GM04504 (cell line): ENCODE measurements around the gene FAT1.
A peak's percentile ranks its signal among the peaks of the same experiment; 100 is the strongest.
"Not testable (repeated sequence)": the region's sequence is repeated elsewhere in the genome, so short reads cannot be mapped to it uniquely, and the experiment has no call there.

Experiments used
- DNase-seq: peaks from one replicate; pipeline ENCODE4 v3.0.0-alpha.2; 2012; ENCODE audit warnings: low read depth

FAT1 gene

DNA sequence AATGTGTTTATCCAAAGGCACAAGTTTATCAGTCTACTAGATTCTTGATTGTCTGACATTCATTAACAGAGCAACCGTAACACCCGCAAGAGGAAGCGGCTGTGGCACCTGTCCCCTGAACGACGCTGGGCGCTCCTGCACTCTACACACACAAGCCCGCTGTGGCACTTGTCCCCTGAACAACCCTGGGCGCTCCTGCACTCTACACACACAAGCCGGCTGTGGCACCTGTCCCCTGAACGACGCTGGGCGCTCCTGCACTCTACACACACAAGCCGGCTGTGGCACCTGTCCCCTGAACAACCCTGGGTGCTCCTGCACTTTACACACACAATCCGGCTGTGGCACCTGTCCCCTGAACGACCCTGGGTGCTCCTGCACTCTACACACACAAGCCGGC is 64.2 kb downstream of the FAT1 start:
- DNase-seq = not testable (repeated sequence)

GRCh38 chr4:186658657-186659056 is 65.0 kb downstream of the FAT1 start:
- no peak for DNase-seq

DNA sequence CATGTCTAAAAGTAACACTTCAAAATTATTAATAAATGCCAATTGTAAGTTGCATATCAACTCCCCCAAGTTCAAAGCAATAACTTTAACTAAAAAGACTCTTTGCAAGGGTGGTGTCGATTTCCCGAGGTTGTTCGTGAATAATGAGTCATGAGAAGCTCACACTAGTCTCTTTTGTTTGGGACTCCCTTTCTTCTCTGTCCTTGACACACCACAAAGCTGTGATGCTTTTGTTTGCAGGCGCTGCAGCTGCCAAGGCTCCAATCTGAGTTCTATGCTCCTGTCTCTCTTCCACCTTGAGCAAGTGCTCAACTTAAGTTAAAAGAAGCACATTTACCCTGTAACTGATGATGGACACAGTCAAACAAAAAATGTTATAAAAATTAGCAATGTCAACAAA is 65.9 kb downstream of the FAT1 start:
- DNase-seq = no peak

DNA sequence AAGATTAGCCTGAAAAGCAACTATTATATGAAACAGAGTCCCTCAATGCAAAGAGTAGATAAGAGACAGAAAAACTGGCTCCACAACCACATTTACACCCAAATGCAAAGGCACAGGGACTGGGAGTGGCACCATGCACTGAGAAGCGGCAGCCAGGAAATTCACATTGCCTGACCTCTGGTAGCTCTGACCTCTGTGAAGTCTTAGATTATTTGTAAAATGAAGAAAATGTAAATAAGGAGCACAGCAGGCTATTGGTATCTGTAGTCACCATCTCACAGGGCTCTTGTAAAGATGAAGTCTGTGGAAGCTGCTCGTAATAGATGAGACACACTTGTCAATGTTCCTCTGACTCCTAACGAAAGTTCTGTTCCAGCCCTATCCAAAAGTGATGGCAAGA is 69.7 kb downstream of the FAT1 start:
- DNase-seq = no peak

- no peak for DNase-seq
These were observed 72.0 kb downstream of the FAT1 start for GRCh38 chr4:186651624-186652023.

DNA sequence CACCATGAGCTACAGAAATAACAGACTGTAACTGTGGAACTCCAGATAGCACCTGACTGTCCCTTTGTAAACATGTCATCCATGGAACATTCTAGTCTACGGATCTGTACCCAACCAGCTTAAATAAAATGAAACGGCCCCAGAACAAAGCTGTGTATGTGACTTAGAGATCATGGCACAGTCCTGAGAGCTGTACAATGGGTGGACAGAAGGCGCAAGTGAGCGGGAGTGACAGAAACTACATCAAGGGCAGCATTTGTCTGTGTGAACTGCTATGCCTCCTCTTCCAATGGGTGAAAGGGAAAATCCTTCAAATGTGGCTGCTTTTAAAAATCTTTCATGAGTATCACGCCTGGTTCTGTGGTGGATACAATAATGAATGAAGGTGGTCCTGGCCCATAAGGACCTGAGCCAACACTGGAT is 72.5 kb downstream of the FAT1 start:
- no peak for DNase-seq

- DNase-seq = no peak
These were observed 73.1 kb downstream of the FAT1 start for GRCh38 chr4:186650401-186651180.

DNA sequence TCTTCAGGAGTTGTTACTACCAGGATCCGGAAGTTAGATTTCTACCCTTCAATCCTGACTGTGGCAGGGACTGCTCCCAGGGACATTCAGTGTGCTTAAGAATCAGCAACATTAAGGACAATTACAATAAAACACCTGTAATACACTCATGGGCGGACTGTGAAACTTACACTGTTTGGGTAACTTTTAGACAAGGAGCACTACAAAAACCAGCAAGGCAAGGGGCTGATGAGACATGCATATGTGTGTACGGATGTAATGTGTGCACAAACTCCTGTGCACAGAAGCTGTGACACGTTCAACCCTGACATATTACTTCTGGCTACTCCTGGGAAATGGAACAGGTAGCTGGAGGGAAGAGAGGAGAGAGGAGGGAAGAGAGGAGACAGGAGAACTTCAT is 75.8 kb downstream of the FAT1 start:
- DNase-seq = no peak

GRCh38 chr4:186644737-186645261 is 78.9 kb downstream of the FAT1 start:
- DNase-seq = no peak

DNA sequence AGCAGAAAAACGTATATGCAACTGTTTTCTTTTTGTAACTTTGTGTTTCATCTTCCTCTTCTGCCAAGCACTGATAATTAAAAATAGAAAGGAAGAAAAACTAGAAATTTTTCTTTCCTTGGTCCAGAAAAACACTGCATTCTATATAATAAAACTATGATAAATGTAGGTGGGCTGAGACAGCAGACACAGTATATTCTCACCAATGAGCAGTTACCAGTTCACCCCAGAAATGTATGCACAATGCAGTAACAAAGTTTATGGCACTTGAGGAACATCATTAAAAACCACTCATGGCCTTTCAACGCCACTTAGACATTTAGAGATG is 79.4 kb downstream of the FAT1 start:
- no peak for DNase-seq

- DNase-seq = peak; percentile 10
These were observed 80.0 kb downstream of the FAT1 start for GRCh38 chr4:186643501-186644310.

DNA sequence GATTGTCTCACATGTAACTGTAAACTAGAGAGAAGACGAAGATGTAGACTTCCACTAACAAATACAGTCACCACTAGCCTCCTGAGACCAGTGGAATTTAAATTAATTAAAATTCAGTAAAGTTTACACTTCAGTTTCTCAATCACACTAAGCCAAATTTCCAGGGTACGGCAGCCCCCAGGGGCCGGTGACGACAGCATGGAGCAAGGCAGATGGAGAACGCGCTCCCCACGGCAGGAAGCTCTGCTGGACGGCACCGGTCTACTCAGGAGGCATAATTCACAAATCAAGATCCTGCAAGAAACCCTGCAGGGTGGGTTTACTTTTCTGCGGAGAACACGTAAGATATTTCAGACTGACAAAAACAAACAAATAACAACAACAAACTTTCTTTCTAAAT is 80.7 kb downstream of the FAT1 start:
- DNase-seq = no peak

GRCh38 chr4:186642530-186642929 is 81.1 kb downstream of the FAT1 start:
- DNase-seq = no peak

- DNase-seq = no peak
These were observed 89.0 kb downstream of the FAT1 start for GRCh38 chr4:186634591-186635128.

DNA sequence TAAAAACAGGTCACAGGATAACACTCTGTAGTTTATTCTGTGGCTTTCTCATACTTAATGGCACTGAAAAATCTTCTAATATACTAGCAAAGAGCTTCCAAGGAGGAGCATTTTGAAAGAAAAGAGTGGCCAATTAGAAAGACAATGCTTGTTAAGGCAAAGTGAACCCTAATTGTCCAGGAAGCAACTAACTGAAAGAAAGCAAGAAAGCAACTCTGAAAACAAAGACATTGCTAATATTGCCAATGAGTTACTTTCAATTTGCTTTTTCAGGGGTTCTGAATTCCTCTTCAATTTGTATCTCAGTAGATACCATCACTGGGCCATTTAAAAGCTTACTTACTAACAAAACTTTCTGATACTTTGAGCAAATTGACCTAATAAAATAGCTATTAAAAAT is 89.8 kb downstream of the FAT1 start:
- DNase-seq = no peak

DNA sequence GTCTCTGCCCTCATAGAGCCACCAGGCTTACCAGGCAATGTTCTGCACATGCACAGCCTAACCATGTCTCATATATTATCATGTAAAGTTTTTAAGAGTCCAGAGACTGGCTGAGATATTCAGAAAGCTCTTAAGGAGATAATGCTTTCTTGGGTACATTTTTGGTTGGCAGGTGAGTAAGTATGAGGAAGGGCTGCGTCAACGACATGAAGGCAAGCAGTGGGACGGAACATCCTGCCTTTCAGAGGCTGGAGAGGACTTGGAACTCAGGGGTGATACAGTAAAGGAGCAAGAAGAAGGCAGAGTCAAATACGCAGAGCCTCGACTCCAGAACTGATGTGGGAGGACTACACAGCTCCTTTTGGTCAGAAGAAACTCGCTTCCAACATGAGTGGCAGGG is 93.5 kb downstream of the FAT1 start:
- DNase-seq = no peak

- DNase-seq = no peak
These were observed 95.5 kb downstream of the FAT1 start for GRCh38 chr4:186628058-186628711.

- no peak for DNase-seq
These were observed 96.3 kb downstream of the FAT1 start for GRCh38 chr4:186627226-186627865.

- DNase-seq = peak; percentile 65
These were observed 98.7 kb downstream of the FAT1 start for GRCh38 chr4:186624951-186625350.

GRCh38 chr4:186623546-186623945 is 100.1 kb downstream of the FAT1 start:
- DNase-seq = no peak

GRCh38 chr4:186622788-186623464 is 100.7 kb downstream of the FAT1 start:
- peak; percentile 28 for DNase-seq
